GM12873 (cell line): Measurements from ENCODE around the gene JADE3.

ENCODE experiments used
- CTCF ChIP-seq: IDR thresholded peaks from 2 replicates; pipeline ENCODE4 v1.5.1; 2012; ENCODE audit warnings: low read depth, mild to moderate bottlenecking, moderate library complexity, low read length, control low read depth; ENCODE audit not compliant: insufficient read depth; ENCODE audit errors: missing control alignments

The JADE3 gene

DNA sequence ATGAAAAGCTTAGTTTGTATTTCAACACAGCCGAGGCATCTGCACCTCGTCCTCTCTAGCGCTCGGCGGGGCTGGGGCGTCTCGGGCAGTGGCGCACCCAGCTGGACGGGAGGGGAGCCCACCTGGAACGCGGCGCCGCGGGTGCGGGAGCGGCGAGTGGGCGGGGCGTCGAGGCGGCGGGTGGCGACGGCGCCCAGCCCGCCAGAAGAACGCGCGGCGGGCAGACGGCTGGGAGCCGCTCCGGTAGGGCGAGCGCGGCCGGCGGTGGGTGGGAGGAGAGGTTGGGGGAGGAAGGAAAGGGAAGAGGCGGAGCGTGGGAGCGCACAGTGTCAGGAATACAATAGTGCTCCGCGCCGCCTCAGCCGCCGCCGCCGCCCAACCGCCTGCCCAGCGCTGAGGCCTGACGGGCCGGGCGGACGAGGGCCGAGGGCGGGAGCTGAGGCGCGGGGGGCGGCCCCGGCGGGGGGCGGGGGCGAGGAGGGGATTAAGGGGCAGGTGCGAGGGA, at the start of gene JADE3:
Gene JADE3, plus strand, starts transcription at position 324 of the 505 bp plus-strand sequence. CDS start 72,474 bp downstream, outside the sequence.
- TF ChIP-seq CTCF: no peak

GRCh38 chrX:46863072-46863471, 49.1 kb upstream of the JADE3 start:
- no peak for TF ChIP-seq CTCF

GRCh38 chrX:46864606-46865005, 47.6 kb upstream of the JADE3 start:
- no peak for TF ChIP-seq CTCF

DNA sequence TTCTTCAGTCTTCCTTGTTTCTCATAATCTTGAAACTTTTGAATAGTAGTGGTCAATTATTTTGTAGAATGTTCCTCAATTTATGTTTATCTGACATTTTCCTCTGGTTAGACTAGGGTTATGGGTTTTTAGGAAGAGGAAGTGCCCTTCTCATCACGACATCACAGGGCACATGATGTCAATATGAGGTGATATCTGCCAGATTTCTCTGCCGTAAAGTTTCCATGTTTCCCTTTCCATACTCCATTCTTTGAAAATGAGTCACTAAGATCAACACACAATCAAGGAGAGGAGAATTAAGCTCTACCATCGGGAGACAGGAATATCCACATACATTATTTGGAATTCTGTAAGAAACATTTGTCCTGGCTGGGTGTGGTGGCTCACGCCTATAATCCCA, 46.9 kb upstream of the JADE3 start:
- no peak for TF ChIP-seq CTCF

- no peak for TF ChIP-seq CTCF
Observed at GRCh38 chrX:46866726-46867125, 45.5 kb upstream of the JADE3 start.

DNA sequence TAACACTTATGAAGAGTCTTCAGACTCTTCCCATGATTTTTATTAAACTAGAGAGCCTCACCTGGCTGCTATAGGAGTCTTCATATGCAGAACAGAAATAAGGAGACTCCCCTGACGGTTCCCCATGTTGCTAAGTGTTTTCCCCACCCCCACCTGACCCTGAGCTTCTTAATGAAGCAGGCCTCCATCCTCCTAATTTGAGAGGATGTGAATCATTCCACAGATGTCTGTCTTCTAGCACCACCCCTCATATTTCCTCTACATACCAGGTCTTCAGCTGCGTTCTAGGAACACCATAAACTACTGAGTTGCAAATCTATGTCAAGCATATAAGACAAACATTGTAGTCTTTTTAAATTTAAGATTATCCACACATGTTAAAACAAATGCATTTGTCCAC, 38.5 kb upstream of the JADE3 start:
- TF ChIP-seq CTCF: no peak

DNA sequence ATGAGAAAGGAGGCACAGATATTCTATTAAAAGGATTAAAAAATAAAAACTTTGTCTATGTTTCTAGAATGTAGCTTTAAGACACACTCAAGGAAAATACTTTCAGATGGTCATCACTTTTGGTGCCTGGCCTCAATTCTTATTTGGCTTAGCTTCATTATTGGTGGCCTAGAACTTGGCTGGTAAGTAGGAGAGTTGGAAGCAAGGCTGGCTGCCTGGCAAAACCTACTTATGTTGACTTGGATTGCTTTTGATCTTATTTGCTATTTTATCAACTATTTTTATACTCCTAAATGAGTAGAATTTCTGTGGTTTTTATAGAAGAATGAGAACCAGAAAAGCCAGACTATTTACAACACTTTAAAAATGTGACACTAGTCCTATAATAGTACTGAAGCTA, 35.3 kb upstream of the JADE3 start:
- no peak for TF ChIP-seq CTCF
